GM19099 (cell line): Measurements from ENCODE around the gene RELL1.

Experiments
- POLR2A ChIP-seq: IDR thresholded peaks from 3 replicates; pipeline ENCODE4 v1.6.1; 2011; ENCODE audit warnings: low read depth; ENCODE audit not compliant: insufficient read length; ENCODE audit errors: extremely low read depth

RELL1 gene

GRCh38 chr4:37561803-37562207 is 124.4 kb downstream of the RELL1 start:
- TF ChIP-seq POLR2A, result no peak

GRCh38 chr4:37561196-37561802 is 124.9 kb downstream of the RELL1 start:
- TF ChIP-seq POLR2A, result no peak
